Tibial artery (tissue), 4 donors: Measurements from ENCODE around the gene ZNF496.

Experiments
- DNase-seq, 2 donors: peaks; one replicate each; pipeline ENCODE4 v3.0.0-alpha.2; 2019
- H3K27ac ChIP-seq, 2 donors: fragments of 200-600 bp; sonication (generic) in 1 of 2; 1 replicate in 1 of 2; 2 replicates in 1 of 2; pipeline ENCODE4 v1.5.1; 2018 to 2019; ENCODE audit warnings: mild to moderate bottlenecking in 1 of 2
- H3K27me3 ChIP-seq, 2 donors: fragments of 200-600 bp; sonication (generic) in 1 of 2; one replicate each; pipeline versions ENCODE4 v1.5.1 to v1.6.0; 2016 to 2019
- H3K36me3 ChIP-seq, 3 donors: fragments of 200-600 bp; sonication (generic) in 2 of 3; one replicate each; pipeline ENCODE4 v1.5.1; 2016 to 2019; ENCODE audit warnings: mild to moderate bottlenecking in 2 of 3
- H3K4me1 ChIP-seq, 4 donors: fragments of 200-600 bp; sonication (generic) in 2 of 4; 1 replicate in 3 of 4; 2 replicates in 1 of 4; pipeline ENCODE4 v1.5.1; 2016 to 2019
- H3K4me3 ChIP-seq, 2 donors: fragments of 200-600 bp; sonication (generic) in 1 of 2; 1 replicate in 1 of 2; 2 replicates in 1 of 2; pipeline ENCODE4 v1.5.1; 2018 to 2019; ENCODE audit warnings: mild to moderate bottlenecking in 2 of 2
- H3K9me3 ChIP-seq, 3 donors: fragments of 200-600 bp; sonication (generic) in 1 of 3; one replicate each; pipeline ENCODE4 v1.5.1; 2016 to 2019
- CTCF ChIP-seq, 2 experiments: fragments of 200-600 bp in 1 of 2; fragments of 450-650 bp in 1 of 2; IDR thresholded peaks; one replicate each; pipeline ENCODE4 v1.5.1; 2017 to 2019; ENCODE audit warnings: antibody characterized with exemption in 2 of 2, mild to moderate bottlenecking in 1 of 2, moderate library complexity in 1 of 2
- intact Hi-C: fragments of 100-400 bp; cut with DNase I; formaldehyde crosslinking; loops from one replicate; pipeline ENCODE4 v1.15.0; 2023; ENCODE audit warnings: low total_unique reads

ZNF496 gene

GRCh38 chr1:247352175-247352574 is 20.5 kb upstream of the ZNF496 start:
- no peaks in the 10 kb centered on the region for H3K36me3 ChIP-seq
- H3K9me3 ChIP-seq: no peaks in the 10 kb centered on the region
- no peak overlapping the region for H3K4me3 ChIP-seq
- DNase-seq: no peak
- intact Hi-C loops: no loop called here
- peaks cover 0 to 21% (median 2%) of the 10 kb centered on the region in 4 donors for H3K4me1 ChIP-seq
- H3K27me3 ChIP-seq: no peaks in the 10 kb centered on the region
- TF ChIP-seq CTCF (IDR thresholded peaks at IDR 0.05): no peak
- no peak overlapping the region for H3K27ac ChIP-seq

DNA sequence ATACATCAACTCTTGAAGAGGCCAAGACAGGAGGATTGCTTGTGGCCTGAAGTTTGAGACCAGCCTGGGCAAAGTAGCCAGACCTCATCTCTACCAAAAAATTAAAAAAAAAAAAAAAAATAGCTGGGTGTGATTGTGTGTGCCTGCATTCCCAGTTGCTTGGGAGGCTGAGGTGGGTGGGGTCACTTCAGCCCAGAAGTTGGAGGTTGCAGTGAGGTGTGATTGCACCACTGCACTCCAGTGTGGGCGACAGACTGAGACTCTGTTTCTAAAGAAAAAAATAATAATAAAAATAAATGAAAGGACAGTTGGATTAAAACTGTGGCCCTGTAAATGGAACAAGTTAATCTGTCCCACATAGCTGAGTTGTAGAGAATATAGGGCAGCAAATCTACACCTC is 18.9 kb upstream of the ZNF496 start:
- Histone ChIP-seq H3K4me3 (no peak overlapping the region), H3K27me3 (no peaks in the 10 kb centered on the region), H3K27ac (no peak overlapping the region), H3K4me1 (peaks cover 0 to 14% (median 2%) of the 10 kb centered on the region in 4 donors), H3K36me3 (no peaks in the 10 kb centered on the region), H3K9me3 (no peaks in the 10 kb centered on the region)
- intact Hi-C loops: no loop called here
- no peak for TF ChIP-seq CTCF (IDR thresholded peaks at IDR 0.05)
- DNase-seq: no peak

DNA sequence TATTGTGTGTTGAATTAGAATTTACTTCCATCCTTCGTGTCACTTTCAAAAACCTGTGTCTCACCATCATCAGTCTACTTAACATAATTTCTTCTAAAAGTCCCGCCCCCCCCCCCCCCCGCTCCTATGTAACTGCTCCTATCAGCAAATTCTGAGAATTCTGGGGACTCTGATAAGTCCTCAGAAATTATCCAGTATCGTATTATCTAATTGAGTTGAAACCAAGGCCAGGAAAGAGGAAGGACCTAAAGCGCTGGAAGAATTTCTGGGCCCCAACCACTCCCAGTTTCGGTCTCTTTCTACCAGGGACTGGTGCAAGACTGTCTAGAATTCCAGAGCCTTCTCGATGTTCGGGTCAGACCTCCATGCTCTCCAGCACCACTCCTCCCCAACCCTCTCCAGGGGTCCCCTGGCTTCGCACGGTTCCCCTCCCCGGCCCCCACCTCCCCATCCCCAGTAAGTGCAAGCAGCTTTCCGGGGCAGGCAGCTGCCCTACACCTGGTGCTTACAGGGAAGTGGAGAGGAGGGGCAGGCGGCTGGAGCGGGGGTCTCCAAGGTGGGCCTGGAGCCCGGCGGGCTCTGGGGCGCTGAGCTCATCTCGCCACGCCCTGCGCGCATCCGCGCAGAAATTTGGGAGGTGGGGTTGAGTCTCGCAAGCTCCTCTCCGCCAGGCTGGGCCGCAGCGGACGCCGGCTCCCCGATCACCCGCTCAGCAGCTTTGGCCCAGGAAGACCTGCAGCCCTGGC is 16.0 kb upstream of the ZNF496 start:
- DNase-seq: no peak
- H3K4me3 ChIP-seq: peak overlapping the region; percentile 29 to 32

GRCh38 chr1:247345881-247346280 is 14.2 kb upstream of the ZNF496 start:
- Histone ChIP-seq H3K36me3 (no peaks in the 10 kb centered on the region), H3K4me3 (no peak overlapping the region), H3K9me3 (no peaks in the 10 kb centered on the region), H3K27ac (no peak overlapping the region), H3K4me1 (peaks cover 0 to 4% (median 0%) of the 10 kb centered on the region in 4 donors), H3K27me3 (no peaks in the 10 kb centered on the region)
- TF ChIP-seq CTCF (IDR thresholded peaks at IDR 0.05): no peak
- intact Hi-C loops: no loop called here
- no peak for DNase-seq

More for the DNA sequence above, 16.0 kb upstream of the ZNF496 start:
- H3K4me1 ChIP-seq: peaks cover 0 to 4% (median 0%) of the 10 kb centered on the region in 4 donors
- no peaks in the 10 kb centered on the region for H3K9me3 ChIP-seq
- intact Hi-C loops: no loop called here
- no peak for TF ChIP-seq CTCF (IDR thresholded peaks at IDR 0.05)
- no peaks in the 10 kb centered on the region for H3K36me3 ChIP-seq
- no peaks in the 10 kb centered on the region for H3K27me3 ChIP-seq
- no peak overlapping the region for H3K27ac ChIP-seq

- H3K27ac ChIP-seq: no peak overlapping the region
- no peaks in the 10 kb centered on the region for H3K27me3 ChIP-seq
- no peak for TF ChIP-seq CTCF (IDR thresholded peaks at IDR 0.05)
- H3K4me1 ChIP-seq: peaks cover 0 to 4% (median 0%) of the 10 kb centered on the region in 4 donors
- no peak overlapping the region for H3K4me3 ChIP-seq
- intact Hi-C loops: no loop called here
- H3K36me3 ChIP-seq: peaks cover 0 to 14% (median 7%) of the 10 kb centered on the region in 3 donors
- DNase-seq: no peak
- H3K9me3 ChIP-seq: no peaks in the 10 kb centered on the region
These were observed 12.1 kb upstream of the ZNF496 start for GRCh38 chr1:247343801-247344200.
